Embryonic facial prominence (tissue), 1 donor: ENCODE results near the gene ANKRD53.

Experiments
- DNase-seq: peaks from one replicate; pipeline ENCODE4 v3.0.0-alpha.2; 2016; ENCODE audit errors: extremely low spot score

ANKRD53 gene, protein sequence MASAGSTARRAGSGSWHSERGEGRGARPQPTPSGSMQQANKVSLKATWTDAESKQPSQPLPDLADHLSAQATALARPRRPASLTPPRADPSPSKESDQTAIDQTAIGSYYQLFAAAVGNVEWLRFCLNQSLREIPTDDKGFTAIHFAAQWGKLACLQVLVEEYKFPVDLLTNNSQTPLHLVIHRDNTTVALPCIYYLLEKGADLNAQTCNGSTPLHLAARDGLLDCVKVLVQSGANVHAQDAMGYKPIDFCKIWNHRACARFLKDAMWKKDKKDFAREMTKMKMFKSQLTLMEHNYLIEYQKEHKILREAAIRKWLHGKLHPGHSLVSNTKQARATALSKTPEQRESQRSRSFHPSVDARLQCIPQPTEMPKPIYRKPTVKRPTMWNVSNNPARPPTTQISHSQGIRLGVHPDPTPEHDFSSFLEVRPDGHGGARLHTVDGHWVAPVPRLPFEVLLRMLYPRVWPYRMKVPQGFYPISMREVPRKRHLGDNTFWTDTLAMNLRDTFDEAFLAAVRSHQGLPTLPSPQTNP

DNA sequence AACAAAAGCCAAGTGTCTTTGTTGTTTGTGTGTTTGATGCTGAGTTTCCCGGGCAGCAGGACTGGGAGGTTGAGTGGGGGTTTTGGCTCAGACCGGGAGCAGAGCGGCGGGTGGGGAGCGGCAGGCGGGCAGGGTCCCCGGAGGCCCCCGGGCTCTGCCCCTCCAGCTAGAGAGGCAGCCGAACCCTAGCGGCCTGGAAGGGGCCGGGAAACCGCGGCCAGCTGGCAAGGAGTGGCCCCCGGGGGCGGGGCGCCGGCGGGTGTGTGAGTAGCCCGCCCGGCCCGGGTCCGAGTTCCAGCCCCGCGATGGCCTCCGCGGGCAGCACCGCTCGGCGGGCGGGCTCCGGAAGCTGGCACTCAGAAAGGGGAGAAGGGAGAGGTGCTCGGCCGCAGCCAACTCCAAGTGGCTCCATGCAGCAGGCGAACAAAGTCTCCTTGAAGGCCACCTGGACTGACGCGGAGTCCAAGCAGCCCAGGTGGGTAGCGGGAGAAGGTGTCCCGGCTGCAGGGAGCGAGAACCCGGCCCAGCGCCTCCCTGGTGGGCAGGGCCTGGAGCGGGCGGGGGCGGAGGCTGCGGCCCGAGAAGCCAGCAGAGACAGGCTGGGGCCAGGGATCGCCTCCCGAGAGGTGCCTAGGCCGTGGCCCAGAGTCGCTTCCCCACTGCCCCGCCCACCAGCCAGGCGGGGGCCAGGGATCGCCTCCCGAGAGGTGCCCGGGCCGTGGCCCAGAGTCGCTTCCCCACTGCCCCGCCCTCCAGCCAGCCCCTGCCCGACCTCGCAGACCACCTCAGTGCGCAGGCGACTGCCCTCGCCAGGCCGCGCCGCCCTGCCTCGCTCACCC lies at the start of gene ANKRD53:
TSS of gene ANKRD53 (plus strand) at position 290 of the 839 bp plus-strand sequence. CDS start at position 306, 16 bp downstream.
- no peak for DNase-seq

DNA sequence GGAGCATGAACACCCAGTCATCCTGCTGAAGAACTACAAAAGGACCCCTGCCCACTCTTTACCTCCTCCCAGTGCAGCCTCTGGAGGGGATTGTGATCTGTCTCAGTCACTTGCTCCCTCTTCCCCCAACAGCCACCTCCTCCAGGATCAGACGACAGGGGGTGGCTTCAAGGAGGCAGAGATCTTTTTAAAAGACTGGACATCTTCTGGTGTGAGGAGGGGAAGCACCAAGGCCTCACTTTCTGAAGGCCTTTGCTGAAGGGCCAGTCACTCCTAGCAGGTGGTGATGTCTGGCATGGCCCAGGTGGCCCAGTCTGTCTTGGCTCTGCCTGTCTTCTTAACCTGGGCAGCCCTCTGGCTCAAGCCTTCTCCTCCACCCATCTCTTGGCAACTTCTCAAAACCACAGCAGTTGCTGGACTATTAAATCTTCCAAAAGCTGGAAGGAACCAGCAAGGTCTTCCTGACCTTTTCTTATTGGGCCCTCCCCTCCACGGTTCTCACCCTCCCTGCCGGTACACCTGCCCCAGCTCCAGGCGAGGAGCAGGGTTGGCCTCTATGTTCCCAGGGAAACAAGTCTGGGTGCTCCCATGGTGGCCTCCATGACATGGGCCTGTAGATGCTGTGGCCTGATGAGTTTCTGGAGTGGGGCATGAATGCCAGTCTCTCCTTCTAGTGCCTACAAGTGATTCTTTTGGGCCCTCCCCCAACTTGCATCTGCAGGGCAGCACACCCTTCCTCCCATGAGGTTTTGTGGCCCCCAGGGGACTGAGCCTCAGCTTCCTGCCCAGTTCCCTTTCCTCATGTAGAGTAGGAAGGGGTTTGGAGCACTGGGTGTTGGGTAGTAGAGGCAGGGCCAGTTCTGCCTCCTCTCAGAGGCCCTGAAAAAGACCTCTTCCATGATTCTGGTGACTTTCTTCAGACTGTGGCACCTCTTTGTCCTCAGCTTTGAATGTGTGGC lies 47.8 kb upstream of the ANKRD53 start:
- DNase-seq, result no peak

DNA sequence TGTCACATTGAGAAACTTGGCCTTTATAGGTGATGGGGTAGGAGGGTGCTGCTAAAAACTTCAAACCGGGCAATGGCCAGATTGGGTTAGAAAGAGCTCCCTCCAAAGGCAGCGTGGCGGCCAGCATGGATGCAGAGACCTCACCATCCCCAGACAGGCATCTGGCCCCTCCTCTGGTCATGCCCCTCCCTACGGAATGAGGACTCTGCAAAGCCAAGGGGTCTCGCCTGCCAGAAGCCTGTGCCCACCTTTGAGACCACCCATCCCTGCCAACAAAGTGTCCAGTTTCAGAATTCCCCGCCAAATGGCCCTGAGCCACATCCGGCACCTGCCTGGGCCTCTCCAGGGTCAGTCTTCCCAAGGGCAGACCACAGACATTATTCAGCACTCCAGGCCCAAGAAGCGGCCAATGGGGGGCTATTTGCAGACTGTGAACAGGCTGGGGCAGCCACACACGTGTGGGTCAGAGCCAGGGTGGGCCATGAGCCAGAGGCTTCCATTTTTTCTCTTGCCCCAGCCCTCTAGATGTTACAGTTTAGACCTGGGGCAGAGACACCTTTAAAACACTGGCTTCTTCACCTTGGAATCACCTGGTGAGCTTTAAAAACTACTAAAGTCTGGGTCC lies 46.9 kb upstream of the ANKRD53 start:
- DNase-seq, result no peak

DNA sequence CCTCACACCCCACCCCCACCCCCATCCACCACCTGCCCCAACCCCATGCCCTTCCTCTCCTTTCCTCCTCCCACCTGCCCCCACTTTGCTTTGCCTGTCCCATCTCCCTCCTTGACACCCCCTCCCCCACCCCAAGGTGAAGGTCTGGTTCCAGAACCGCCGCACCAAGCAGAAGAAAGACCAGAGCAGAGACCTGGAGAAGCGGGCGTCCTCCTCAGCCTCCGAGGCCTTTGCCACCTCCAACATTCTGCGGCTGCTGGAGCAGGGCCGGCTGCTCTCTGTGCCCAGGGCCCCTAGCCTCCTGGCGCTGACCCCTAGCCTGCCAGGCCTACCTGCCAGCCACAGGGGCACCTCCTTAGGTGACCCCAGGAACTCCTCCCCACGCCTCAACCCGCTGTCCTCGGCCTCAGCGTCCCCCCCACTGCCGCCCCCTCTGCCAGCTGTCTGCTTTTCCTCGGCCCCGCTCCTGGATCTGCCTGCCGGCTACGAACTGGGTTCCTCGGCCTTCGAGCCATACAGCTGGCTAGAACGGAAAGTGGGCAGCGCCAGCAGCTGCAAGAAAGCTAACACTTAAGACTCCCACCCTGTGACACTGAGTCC lies 45.7 kb upstream of the ANKRD53 start:
- DNase-seq, result no peak

DNA sequence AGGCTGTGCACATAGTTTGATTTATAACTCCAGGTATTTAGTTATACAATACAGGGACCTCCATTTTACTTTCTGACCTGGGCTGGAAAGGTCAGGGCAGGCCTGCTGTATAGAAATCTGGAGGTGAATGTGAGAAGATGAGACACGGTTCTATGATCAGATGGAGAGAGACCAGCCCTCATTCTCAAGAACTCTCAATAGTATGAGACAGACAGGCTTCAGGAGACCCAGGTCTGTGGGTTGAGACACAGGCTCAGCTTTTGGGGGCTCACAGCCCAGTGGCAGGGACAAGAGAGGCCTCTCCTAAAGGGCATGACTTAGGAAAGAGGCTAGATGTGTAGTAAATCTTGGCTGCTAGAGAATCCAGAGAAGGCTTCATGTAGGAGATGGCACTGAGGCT lies 43.4 kb upstream of the ANKRD53 start:
- DNase-seq, result no peak

DNA sequence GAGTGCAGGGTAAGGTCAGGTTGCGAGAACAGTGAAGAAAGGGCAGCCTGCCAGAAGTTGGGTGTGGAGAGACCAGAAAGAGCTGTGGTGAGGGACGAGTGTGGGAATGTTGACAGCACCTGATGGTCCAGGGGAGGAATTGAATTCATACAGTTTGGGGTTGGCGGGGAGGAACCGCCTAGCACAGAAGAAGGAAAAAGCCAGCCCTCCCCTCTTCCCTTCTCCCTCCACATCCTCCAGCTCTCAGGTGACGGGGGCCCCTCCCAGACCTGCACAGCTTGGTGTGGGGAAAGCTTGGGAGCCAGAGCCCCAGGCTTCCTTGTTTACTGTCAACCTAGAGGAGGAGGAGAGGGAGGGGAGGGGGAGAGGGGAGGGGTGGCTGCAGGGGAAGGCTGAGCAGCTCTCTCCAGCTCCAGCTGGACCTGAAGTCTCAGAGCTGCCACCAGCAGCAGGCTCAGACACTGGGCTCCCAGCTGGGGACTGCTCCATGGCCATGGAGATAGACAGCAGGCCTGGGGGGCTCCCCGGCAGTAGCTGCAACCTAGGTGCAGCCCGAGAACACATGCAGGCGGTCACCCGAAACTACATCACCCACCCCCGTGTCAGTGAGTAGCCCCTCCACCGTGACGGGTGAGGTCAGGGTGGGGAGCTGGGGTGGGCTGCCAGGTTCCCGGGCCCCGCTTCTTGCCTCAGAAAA lies 42.8 kb upstream of the ANKRD53 start, which contains the start of gene ATP6V1B1:
TSS of gene ATP6V1B1 (plus strand) at position 433 of the 697 bp plus-strand sequence. CDS start at position 488, 55 bp downstream.
- no peak for DNase-seq

DNA sequence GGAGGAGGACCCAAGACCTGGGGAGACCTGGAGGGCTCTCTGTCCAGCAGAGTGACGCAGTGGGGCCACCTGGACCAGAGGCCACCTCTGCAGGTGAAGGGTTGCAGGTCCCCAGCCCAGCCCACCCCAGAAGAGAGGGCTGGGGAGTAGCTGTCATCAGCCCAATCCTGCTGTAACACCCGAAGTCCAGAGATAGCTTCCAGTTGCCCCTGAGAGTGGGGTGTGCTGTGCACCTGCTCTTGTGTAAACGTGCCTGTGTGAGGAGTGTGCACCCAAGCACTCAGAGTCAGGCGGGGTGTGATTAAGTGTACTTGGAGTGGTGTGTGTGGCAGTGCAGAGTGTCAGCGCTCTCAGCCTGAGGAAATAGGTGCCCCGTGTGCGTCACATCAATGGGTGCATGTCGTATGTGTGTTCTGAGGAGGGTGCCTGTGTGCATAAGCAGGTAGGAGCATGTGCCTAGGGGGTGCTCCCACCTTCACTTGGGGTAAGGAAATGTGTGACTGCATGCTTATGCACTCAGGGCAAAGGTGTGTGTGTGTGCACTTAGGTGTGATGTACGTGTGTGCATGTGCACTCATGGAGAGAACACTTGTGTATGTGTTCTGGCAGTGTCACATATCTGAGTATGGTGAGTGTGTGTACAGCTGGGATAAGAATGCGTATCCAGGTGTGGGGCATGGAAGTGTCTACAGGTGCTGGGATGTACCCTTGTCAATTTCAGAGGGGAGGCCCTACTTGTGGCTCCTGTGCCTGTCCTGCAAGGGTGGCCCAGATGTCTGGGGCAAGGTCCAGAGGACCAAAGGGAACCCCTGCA lies 42.1 kb upstream of the ANKRD53 start:
- DNase-seq, result no peak

DNA sequence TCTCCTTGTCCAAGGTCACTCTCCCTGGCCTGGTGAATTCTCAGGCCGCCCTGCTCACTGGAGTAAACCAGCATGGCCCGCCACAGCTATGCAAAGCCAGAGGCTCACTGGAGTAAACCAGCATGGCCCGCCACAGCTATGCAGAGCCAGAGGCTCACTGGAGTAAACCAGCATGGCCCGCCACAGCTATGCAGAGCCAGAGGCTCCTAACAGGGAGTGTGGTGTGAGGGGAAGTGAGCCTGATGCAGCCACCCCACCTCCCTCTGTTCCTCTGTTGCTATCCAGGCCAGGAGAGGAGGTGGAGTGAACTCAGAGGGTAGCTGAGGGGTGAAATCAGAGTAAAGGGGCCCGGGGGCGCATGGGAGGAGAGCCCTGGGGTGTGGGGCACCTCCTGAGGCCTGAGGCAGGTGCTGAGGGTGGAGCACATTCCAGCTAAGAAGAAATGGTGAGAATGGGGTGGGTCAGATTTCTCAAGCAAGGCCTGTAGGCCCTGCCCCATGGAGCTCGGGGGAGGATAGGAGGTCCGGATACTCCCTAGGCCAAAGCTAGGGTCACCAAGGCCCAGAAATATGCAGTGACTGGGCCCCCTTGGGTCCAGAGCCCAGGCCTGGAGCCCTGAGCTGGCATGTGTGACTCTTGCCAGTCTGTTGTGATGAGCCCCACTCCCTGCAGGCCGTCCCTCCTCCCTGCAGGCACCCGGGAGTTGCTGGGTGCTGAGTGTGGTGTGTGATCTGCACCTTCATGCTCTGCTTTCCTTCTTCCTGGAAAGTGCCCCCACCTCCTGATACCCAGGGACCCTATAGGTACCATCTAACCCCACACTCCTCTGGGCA lies 41.2 kb upstream of the ANKRD53 start:
- DNase-seq, result no peak

DNA sequence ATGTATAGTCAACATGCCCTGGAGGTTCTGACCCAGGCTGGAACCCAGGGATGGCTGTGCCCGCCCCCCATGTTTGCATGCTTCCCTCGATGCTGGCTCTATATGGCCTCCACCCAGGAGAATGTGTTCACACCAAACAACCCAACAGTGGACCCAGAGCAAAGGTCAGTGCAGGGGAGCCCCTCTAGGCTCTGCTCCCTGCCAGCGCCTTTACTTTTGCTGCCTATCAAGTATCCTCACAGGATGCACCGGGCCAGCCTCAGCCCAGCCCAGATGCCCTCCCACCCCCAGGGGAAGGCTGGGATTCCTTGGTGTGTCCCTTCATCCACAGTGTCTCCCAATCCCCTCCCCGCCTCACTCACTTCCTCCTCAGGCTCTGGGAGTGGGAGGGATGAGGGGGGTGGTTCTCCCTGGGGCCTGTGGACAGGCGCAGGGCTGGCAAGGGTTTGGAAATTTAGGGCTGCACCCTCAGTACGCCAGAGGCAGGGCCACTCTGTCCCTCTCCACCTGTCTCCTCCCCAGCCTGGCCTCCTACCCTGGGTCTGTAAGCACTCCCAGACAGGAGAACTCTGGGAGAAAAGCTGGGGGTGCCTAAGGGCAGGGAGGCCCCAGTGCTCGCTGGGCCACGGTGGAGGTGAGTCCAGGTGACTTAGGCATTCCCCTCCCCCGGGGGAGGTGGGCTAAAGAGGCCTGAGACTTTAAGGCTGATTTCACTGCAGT lies 40.4 kb upstream of the ANKRD53 start:
- DNase-seq, result no peak

DNA sequence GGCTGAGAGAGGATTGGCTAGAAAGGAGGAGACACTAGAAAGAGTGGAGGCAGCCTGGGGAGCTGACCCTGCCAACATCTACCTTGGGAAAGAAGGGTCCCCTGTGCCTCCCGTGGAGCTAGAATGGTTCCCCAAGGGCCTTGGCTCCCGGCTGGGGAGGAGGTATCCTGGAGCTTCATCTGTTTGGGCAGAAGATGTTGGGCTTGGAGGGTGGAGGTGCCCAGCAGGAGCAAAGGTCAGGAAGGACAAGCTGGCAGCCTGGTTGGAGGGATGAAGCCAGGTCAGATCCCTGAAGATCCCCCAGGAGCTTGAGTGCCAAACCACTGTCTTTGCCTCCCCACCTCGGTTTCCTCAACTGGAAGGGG lies 39.9 kb upstream of the ANKRD53 start:
- DNase-seq, result no peak

DNA sequence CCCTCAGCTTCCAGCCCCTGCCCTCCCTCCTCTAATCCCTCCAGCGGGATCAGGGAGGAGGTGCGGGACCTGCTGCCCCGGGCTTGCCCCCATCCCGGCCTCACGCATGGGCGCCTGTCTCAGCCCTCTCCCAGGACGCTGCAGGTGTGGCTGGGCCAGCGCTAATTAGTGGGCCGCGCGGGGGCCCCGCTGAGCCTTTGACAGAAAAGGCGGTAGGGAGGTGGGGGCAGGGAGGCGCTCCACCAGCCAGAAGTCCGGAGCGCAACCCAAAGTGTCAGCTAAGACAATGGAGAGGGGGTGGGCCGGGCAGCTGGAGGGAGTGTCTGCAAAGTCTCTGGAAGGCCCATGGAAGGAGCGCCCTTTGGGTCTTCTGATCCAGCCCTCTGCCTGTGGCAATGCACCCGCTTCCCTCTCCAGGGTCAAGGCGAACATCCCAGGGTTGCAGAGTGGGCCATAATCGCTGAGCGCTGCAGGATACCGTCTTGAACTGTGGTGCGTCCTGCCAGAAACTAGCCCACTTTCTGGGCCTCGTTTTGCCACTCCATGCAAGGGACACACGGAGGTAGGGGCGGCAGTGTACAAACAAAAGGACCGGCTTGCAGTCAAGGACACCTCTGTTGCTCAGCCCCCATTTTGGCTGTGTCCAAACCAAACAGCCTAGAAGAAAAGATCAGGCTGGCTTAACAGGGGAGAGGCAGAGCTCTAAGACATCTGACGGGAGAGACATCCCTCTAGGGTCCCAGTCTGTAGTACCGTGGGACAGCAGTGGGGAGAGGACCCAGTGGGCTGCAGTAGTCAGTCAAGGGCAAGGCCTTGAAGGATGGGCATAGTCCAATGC lies 39.2 kb upstream of the ANKRD53 start:
- no peak for DNase-seq

DNA sequence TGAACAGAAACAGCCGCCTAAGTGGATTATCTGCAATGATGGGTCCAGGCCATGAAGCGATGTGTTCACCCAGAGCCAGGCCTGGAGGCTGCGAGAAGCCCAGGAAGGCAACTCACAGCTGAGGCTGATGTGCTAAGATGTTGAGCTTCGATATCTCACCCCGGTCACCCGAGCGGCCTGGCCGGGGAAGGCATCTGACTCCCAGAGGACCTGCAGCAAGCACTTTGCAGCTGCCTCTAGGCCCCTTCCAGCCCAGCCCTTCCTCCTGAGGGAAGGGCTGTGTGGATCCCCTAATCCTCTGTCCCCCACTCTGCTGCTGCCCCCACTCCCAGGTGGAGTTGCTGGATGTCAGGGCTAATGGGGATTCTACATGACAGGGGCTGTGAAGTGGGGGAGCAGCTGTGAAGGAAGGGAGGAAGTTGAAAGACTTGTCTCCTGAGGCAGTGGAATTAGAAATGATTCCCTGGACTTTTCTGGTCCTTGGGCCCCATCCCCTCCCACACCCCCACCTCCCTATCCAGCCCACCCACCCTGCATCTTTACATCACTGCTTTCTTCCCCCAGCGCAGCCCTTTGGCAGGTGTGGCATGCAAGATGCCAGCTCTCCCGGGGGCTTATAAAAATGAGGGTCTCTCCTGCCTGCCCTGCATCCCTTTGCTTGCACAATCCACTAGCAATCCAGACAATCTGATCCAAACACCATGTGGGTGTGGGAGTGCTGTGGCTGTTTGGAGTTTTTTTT lies 38.4 kb upstream of the ANKRD53 start:
- DNase-seq, result no peak

DNA sequence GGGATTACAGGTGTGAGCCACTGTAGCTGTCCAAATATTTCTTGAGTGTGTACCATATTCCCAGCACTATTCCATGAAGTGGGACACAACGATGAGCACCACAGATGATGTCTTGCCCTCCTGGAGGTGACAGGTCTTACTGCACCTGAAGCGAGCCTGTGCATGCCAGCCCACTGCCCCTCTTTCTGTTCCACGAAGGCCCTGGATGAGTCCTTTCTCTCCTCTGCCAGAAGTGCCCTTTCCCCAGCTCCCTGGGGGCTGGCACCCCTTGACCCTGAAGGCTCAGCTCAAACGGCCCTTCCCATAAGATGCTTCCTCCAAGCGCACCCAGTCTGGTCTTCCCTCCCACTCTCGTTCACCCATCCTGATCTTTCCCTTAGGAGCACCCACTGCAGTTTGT lies 37.2 kb upstream of the ANKRD53 start:
- DNase-seq, result no peak

DNA sequence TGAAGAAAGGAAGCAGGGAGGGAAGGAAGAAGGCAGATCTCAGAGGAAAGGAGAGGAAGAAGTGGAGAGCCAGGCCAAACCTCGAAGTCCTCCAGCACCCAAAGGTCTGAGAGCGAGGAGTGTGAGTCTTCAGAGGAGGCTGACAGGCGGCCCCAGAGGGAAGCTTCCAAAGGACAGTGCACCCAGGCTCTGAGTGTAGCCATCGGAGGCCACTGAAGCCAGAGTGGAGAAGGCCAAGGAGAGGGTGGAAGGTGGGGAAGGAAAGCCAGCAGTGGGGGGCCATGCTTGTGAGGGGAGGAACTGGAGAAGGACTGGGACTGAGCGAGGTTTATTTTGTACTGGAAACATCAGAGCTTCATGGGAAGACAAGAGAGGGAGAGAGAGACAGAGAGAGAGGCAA lies 36.7 kb upstream of the ANKRD53 start:
- DNase-seq, result no peak

DNA sequence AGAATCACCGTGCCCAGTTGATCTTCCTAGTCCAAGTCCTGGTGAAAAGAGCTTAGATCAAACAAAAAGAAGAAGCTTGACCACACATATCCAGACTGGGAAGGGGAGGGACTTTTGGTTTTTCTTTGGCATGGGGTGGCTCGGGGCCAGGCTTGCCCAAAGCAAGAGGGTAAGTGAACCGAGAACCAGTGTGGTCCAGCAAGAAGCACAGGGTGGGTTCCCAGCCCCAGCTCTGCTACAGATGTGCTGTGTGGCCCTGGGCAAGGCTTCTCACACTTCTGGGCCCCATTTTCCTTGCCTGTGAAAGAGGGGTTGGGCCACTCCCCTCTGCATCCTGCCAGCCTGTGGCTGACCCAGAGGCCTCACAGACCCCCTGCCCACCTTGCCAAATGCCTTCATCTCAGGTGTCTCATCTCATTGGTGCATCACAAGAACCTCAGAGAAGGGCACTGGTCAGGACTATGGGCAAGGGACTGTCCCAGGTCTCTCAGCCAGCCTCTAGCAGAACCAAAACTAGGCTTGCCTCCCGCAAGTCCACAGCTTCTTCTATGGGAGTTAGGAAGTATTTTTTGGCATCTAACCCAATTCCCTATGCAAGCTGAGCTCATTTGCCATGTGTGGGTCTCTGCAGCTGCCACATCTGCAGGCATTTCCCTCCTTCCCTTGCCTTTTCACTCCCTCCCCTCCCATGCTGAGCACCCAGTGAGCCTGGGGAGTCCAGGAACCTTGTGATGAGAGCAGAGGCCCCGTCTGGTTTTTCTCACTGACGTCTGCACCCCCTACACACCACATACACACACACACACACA lies 35.8 kb upstream of the ANKRD53 start:
- no peak for DNase-seq
